NCI-H1417 treated with DMSO at 0.1 percent for 48 hours (cell line): ENCODE measurements around the gene ADGRV1.
"Not testable (repeated sequence)": the region's sequence is repeated elsewhere in the genome, so short reads cannot be mapped to it uniquely, and the experiment has no call there.

ENCODE experiments used
- DNase-seq: peaks from one replicate; lab custom pipeline; 2025; lab: John Stamatoyannopoulos, UW

Gene ADGRV1

DNA sequence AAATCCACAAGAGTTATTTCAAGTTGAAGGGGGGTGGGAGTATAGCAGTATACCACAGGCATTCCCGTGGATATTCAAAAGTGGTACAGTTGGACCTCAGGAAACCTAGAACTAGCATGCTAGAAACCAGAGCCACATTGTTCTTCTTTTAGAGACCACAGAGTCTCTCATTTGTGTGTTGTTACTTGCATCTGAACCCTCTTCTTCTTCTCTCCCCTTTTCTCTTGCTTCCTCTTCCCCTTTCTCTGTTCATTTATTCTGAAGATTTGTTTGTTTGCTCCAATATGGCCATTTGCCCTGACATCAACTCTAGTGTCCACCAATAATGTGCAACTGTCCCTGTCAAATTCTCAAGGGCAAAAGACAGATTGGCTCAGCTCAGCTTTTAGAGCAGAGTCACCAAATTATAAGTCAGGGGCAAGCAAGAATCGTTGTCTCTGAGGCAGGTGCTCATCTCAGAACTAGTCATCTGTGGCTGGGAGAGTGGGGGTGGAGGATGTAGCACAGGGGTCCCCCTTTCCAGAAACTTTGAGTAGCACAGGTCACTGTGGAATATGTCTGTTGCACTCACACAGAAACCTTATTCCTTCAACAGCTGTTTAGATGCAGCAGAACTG lies 503.5 kb downstream of the ADGRV1 start:
- no peak for DNase-seq

DNA sequence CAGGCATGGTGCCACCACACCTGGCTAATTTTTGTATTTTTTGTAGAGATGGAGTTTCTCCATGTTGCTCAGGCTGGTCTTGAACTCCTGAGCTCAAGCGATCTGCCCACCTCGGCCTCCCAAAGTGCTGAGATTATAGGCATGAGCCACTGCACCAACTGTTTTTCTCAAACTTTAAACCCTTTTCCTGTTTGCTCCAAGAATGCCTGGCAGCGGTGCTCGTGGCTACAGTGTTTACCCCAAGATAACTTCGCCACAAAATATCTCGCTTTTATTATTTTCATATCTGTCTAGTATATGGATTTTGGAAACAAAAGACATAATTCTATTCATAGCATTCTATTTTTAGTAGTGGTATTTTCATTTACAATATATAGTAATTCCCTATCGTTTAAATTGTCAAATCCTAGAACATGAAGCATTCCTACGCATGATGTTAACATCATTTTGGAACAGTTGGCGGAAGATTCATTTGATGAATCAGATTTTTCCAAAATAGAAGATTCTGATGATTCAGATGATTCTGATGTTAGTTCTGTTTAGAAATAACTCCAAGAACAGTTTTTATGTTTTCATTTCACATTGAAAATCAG lies 504.6 kb downstream of the ADGRV1 start:
- DNase-seq: not testable (repeated sequence)

DNA sequence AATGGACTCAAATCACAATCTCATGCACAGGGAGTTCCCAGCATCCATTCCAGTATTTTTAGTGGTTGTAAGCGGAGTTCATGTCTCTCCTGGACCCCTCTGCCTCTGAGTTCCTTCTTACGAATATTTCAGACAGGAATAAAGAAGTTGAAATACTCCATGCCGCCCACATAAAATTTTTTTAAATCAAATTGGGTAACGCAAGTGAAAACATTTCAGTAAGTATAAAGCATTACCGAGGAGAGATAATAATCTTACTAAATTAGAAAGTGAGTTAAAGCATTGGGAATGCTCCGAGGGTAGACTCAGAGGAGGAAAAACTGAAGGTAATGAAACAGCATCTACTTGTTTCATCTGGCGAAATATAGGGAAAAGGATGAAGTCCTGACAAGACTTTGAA lies 506.9 kb downstream of the ADGRV1 start:
- DNase-seq: no peak

DNA sequence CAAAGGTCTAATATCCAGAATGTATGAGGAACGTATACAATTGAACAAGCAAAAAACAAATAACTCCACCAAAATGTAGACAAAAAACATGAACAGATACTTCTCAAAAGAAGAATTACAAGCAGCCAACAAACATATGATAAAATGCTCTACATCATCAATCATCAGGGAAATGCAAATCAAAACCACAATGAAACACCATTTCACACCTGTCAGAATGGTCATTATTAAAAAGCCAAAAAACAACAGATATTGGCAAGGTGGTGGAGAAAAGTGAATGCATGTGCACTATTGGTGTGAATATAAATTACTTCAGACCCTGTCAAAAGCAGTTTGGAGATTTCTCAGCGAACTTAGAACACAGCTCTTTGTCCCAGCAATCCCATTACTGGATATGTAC lies 510.8 kb downstream of the ADGRV1 start:
- no peak for DNase-seq

DNA sequence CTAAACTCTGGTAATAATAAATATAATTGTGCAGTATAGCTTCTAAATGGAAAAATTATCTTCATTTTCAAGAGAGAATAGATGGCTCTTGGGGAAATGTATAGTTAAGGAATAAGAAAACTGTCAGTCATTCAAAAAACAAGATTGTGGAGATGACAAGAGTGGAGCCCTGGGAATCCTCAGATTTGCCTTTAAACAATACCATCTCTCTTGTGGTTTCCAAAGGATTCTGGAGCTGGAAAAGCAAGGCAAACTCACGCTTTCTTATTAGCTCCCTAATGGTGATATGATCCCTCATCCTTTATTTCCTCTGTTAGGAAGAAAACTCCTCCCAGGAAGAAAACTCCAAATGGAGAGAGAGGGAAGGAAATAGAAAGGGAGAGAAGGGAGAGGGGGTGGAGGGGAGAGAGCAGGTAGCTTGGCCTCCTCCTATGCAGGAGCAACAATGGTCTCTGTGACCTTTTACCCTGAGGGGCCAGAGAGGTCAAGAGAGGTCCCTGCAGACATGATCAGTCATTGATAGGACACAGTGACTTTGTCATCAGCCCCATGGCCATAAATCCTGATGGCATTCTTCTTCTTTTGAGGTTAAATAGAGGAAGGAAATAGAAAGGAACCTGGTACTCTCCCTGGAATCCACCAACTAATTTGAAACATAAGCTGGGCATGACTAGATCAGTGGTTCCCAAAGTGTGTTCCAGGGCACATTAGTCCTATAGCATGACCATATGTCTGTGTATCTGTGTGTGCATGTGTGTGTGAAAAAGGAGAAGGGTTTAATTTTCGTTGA lies 512.4 kb downstream of the ADGRV1 start:
- no peak for DNase-seq

DNA sequence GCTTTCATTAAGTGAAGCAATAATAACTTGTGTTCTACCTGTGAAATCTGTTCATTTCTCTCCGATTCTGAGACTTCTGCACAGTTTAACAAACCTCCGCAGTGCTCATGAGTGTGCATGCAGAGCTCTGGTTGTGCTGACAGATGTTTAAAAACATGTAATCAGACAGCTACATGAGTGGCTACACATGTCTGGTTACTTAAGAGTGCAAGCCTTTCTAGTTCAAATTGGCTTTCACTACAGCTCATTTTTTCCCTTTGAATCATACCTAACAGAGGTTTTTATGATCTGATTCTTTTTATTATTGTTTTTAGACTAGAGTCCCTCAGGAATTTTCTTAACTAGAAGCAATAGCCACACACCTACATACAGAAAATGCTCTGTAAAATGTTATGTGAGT lies 514.3 kb downstream of the ADGRV1 start:
- no peak for DNase-seq

DNA sequence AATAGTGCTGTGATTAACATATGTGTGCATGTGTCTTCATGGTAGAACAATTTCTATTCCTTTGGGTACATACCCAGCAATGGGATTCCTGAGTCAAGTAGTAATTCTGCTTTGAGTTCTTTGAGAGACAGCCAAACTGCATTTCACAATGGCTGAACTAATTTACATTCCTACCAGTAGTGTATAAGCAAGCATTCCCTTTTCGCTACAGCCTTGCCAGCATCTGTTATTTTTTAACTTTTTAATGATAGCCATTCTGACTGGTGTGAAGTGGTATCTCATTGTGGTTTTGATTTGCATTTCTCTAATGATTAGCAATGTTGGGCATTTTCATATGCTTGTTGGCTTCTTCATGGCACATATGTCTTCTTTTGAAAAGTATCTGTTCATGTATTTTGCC lies 516.0 kb downstream of the ADGRV1 start:
- no peak for DNase-seq

DNA sequence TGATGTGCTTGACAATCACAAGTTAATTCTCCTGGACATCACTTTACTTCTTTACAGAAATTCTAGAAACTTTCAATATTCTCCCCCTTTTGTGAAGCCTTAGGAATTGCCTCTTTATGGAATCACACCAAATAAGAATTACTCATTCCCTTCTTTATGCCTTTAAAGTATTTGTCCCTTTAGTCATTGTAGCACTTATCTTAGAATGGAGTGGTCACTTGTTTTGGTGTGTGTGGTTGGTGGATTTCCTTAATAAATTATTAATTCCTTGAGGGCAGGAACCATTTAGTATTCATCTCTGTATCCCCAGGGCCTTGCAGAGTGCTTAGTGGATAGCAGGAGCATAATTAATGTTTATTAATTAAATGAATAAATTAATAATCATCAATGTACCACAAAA lies 517.5 kb downstream of the ADGRV1 start:
- DNase-seq: no peak

DNA sequence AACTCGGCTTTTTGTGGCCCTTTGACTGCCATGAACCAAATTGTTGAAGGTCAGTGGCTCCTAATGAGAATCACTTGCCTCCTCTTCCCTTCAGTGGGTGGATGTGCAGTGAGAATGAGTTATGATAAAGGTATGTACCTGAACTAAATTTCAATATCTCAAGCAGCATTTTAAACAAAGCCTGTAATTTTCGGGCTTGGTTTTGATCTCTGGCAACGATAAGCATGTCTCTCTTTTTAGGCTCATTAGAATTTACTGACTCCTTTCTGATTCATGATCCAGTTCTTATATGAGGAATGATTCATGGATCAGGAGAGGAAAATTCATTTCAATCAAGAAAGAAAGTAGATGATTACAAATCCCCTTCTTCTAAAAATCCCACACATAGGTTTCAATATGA lies 519.0 kb downstream of the ADGRV1 start:
- DNase-seq: no peak

DNA sequence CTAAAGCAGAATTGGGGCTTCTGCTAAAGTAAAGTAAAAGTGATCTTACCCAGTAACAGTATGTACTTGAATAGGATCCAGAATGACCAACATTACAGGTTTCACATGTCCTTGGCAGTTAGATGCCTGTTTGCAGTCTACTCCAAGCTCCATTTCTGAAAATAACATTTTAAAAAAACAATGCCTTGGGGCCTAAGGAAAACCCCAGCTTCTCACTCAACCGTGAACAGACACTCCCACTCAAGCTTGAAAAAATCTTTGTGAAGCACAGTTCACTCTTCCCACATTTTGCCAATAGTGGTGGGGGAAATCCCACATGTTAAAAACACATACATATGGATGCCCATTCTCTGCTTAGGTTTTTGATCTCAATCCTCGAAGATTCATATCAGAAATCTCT lies 520.4 kb downstream of the ADGRV1 start:
- DNase-seq: no peak

DNA sequence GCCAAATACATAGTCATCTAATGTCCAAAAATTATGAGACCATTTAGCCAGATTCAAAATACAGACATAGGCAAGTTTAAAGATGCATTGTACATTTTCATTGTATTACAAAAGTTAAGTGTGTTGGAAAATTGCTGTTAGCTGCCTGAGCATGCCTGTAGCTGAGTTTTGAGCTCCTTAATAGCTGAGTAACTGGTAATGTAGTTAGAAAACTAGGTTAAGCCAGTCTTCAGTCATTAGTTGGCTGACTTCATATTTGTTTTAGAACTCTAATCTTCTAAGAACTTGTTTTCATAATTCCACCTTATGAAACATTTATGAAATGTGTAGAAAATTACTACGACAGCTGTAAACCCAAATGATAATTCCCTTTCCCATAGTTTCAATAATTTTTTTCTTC lies 531.2 kb downstream of the ADGRV1 start:
- DNase-seq: no peak

DNA sequence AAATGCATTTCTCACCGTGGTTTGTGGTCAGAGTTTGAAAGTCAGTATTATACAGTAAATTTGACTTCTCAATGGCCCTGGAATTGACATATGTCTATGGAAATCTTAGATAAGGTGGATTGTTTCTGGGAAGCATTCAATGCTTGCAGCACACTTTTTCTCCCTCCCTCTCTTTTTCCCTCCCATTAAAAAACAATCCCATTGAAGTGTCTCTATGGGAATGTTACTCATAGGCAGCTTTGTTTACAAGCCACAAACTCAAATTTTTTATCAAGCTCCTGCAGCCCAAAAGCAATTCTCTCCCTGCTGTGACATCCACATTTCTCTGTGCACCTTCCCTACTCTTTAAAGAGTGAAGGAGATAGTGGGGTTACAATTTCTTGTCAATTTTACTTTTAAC lies 532.4 kb downstream of the ADGRV1 start:
- DNase-seq: no peak

DNA sequence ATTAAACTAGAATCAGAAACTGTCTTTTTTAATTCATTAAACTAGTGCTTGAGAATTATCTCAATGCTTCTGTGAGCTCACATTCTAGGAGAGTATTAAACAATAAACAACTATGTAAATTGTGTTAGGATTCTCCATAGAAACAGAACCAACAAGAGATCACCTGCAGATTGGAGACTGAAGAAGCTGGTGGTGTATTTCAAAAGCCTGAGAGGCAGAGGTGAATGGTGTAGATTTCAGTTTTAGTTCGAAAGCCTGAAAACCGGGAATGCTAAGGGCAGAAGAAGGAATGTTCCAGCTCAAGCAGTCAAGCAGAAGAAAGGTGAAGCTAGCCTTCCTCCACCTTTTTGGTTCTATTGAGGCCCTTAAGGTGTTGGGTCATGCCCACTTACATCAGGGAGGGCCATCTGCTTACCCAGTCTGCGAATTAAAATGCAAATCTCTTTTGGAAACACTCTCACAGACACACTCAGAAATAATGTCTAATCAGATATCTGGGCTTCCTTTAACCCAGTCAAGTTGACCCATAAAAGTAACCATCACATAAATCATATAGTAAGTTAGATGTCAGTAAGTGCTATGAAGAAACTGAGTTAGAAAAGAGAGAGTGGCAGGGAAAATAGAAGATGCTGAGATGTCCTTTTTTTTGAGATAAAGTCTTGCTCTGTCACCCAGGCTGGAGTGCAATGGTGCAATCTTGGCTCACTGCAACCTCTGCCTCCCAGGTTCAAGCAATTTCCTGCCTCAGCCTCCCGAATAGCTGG lies 533.1 kb downstream of the ADGRV1 start:
- DNase-seq: no peak

DNA sequence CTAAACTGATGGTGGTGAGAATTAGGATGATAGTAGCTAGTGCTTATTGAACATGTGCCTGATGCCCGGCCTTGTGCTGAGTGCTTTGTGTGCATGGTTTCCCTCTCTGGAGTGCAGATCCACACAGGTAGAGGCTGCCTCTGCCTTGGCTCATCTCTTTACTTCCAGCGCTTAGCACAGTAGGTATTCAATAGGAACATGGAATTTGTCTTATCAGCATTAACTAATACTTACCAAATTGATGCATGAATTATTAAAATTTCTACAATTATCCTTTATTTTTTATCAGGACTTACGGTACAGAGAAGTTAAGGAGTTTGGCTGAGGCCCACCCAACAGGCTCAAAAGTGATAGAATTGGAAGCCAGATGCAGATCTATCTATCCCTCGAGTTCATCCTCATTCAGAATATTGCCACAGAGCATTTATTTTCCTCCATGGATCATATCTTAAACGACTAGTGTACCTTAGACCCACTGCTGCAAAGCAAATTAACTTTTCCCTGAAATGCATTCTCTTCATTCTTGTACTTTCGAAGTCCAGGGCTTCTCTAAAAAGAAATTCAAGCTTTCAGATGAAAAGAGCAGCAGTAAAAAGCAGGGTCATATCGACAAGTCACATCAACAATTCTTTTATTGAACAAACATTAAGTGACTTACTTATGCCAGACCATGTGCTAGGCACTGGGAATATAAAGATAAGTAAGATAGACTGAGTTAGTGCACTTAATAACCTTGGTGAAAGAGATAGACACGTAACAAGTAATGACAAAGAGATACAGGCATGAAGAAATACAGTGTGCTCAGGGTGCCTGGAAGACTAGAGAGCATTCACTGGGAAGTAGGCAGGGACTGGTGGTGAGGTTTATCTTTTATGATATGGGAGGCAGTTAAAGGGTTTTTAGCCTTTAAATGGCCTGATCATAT lies 534.5 kb downstream of the ADGRV1 start:
- no peak for DNase-seq

DNA sequence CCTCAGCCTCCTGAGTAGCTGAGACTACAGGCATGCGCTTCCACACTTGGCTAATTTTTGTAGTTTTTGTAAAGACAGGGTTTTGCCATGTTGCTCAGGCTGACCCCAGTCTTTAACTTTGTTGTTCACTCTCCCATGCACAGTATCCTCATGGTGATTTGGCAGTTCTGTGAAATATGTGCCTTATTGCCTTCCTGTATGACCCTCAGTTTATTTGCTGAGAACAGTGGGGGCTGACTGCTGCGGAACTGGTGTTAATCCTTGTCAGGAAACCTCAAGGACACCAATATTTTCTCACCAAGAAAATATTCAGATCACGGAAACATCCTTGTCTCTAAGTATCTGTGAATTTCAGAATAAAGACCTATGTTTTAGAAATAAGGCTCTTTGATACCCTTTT lies 536.7 kb downstream of the ADGRV1 start:
- DNase-seq: no peak

DNA sequence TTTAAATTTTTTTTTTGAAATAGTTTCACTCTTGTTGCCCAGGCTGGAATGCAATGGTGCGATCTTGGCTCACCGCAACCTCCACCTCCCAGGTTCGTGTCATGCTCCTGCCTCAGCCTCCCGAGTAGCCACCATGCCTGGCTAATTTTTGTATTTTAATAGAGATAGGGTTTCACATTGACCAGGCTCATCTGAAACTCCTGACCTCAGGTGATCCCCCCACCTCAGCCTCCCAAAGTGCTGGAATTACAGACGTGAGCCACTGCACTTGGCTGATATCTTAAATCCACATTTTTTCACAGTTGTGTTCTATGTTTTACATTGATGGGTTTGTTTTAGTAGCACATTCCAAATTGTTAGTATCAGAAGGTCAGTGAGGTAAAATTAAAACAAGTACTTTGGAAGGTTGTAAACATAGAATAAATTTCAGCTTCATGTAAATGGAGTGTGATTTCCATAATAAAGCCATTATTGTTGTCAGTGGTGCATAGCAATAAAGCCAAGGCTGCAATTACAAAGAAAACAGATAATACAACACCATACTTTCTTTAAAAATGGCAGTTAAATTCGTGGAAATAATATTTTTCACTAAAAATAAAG lies 537.3 kb downstream of the ADGRV1 start:
- no peak for DNase-seq

DNA sequence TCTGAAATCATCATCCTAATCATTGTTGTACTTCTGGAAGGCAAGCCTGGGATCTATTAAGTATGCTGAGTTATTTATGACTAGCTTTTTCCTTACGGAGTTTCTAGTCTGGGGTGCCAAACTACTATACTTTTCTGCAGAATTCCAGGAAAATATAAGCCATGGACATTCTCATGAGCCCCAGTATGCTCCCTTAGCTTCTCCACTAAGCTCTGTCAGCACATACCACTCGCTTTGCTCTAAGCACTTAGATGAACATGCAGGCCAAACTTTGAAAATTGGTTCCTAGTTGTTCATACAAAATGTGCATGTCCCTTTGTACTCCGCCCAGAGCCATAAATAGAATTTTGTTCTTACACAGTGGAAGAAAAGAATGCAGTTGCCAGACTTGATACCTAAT lies 539.9 kb downstream of the ADGRV1 start:
- no peak for DNase-seq

DNA sequence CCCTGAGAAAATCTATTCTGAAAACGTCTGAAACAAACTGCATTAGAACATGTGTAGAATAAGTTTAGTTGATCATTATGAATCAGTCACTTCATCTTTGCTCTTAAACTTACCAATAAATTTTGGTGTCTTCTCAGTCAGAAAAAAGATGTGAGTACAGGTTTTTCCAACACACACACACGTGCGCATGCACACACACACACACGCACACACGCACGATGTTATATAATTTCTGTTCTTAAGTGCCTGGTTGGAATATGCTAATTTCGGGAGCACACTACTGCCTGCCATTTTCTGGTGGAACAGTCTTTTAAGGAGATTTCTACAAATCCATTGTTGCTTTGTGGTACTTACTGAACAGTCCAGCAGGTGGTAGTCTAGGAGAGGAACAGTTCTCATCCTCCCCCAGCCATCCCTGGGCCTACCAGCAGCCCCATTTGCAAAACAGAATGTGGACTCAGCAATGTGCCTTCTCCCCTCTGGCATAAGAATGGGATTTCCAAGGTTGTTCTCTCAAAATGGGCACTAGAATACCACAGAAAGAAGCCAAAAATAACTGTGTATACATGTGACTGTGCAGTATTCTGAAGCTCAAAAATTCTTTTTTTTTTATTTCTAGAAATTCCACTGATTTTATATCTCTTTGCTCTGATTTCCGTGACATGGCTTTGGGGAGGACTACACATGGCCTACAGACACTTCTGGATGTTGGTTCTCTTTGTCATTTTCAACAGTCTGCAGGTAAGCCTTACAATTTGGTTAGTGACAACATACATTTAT lies 543.2 kb downstream of the ADGRV1 start:
- no peak for DNase-seq

DNA sequence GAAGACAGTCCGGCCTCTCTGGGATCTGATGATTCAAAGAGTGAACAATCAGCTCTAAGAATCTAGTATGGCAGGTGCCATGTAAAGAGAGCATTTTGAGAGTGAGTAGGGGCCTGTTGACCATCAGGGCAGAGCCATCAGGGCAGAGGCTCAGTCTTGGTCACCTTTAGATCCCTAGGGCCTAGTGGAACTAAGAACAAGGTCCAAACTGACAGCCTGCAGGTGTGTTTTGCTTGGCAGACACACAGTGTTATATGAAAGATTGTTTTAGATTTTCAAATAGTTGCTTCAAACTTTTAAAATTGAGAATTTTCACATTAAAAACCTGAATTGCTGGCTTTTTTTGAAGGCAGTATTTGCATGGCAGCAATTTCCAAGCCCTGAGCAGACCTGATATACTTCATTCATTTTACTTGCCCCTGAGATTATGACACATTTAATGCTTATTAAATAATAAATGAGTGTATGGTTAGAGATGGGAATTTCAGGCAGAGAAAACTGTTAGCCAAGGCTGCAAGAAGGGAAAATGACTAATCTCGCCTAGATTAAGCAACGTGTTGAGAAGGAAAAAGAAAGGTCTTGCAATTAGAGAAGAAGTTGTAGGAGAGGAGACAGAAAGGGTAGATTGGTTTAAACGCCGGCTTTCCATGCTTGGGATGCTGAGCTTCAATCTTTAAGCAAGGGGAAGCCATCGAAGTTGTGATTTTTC lies 544.9 kb downstream of the ADGRV1 start:
- no peak for DNase-seq

DNA sequence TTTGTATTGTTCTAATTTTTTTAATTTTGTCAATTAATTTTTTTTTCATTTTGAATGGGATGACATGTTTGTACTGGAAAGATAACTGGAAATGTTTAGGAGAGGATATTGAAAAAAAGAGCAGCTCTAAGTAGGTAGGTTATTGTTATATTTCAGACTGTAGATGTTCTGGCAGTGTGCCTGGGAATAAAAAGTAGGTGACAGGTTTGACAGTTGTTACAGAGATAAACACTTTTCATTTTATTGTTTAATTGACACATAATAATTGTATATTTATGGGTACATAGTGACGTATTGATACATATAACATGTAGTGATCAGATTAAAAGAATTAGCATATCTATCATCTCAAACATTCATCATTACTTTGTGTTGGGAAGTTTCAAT lies 545.5 kb downstream of the ADGRV1 start:
- DNase-seq: no peak
